ENCODE measurements around the gene SEC22C.

- TF ChIP-seq CTCF (IDR thresholded peaks at IDR 0.05; ENCODE audit: low read depth, low read length) (no peak), EZH2phosphoT487 (IDR thresholded peaks at IDR 0.05; ENCODE audit: low read depth) (no peak)
Measured at GRCh38 chr3:42519568-42519962, 62.2 kb downstream of the SEC22C start.
